ENCODE measurements around the gene FAM107B. TPM values are rescaled to one million over a fixed set of nuclear protein-coding genes. Genes with fewer than 3 reads are reported as not detected.

The FAM107B gene
- total and polyA plus RNA-seq, 2 experiments from 2014 or later = 3.4 to 5.2 TPM

GRCh38 chr10:14528450-14528849, 246.2 kb downstream of the FAM107B start:
- no peak for DNase-seq
- TF ChIP-seq EZH2phosphoT487 (IDR thresholded peaks at IDR 0.05; ENCODE audit: insufficient read depth, low read depth) (no peak), EZH2 (IDR thresholded peaks at IDR 0.05; ENCODE audit: insufficient read depth, poor library complexity, severe bottlenecking) (no peak)
- Histone ChIP-seq H3K9ac (no peak overlapping the region), H3K4me3 (no peak overlapping the region), H3K4me2 (ENCODE audit: unreplicated experiment) (no peak overlapping the region), H3K79me2 (ENCODE audit: insufficient read depth) (no peaks in the 10 kb centered on the region), H3K4me1 (ENCODE audit: insufficient read depth) (no peaks in the 10 kb centered on the region), H4K20me1 (ENCODE audit: insufficient read depth) (no peaks in the 10 kb centered on the region), H2AFZ (no peak overlapping the region), H3K9me3 (ENCODE audit: low read depth) (no peaks in the 10 kb centered on the region), H3K27me3 (replicated peaks; ENCODE audit: insufficient read depth) (no peaks in the 10 kb centered on the region), H3K27ac (no peak overlapping the region), H3K36me3 (ENCODE audit: low read depth) (peaks cover 8% of the 10 kb centered on the region; the same call in 1 of the 2 replicates), H3F3A (ENCODE audit: insufficient read depth) (no peaks in the 10 kb centered on the region), H3K9me2 (ENCODE audit: insufficient read depth) (no peaks in the 10 kb centered on the region)
- 98 to 100% methylated on average over 2 of the region's 2 CpGs for WGBS, 2 experiments (ENCODE audit: low coverage in 1 of 2, low lambda C conversion rate in 2 of 2, missing lambda C conversion rate in 2 of 2)
- in situ Hi-C loops (cut with MboI) = no loop called here

GRCh38 chr10:14527915-14528314, 246.8 kb downstream of the FAM107B start:
- Histone ChIP-seq H4K20me1 (ENCODE audit: insufficient read depth) (no peaks in the 10 kb centered on the region), H3K9me2 (ENCODE audit: insufficient read depth) (no peaks in the 10 kb centered on the region), H3K4me2 (ENCODE audit: unreplicated experiment) (no peak overlapping the region), H3K9me3 (ENCODE audit: low read depth) (no peaks in the 10 kb centered on the region), H3K4me1 (ENCODE audit: insufficient read depth) (no peaks in the 10 kb centered on the region), H3K9ac (no peak overlapping the region), H3K27me3 (replicated peaks; ENCODE audit: insufficient read depth) (no peaks in the 10 kb centered on the region), H2AFZ (no peak overlapping the region), H3K79me2 (ENCODE audit: insufficient read depth) (no peaks in the 10 kb centered on the region), H3K4me3 (no peak overlapping the region), H3F3A (ENCODE audit: insufficient read depth) (no peaks in the 10 kb centered on the region), H3K27ac (no peak overlapping the region), H3K36me3 (ENCODE audit: low read depth) (peaks cover 8% of the 10 kb centered on the region; the same call in 1 of the 2 replicates)
- in situ Hi-C loops (cut with MboI) = no loop called here
- DNase-seq = no peak
- 93 to 97% methylated on average over 3 of the region's 3 CpGs for WGBS, 2 experiments (ENCODE audit: low coverage in 1 of 2, low lambda C conversion rate in 2 of 2, missing lambda C conversion rate in 2 of 2)
- TF ChIP-seq EZH2 (IDR thresholded peaks at IDR 0.05; ENCODE audit: insufficient read depth, poor library complexity, severe bottlenecking) (no peak), EZH2phosphoT487 (IDR thresholded peaks at IDR 0.05; ENCODE audit: insufficient read depth, low read depth) (no peak)

GRCh38 chr10:14527134-14527844, 247.4 kb downstream of the FAM107B start:
- H3K4me3 ChIP-seq = no peak overlapping the region
- H3K9ac ChIP-seq = no peak overlapping the region
- no peaks in the 10 kb centered on the region for H3K27me3 ChIP-seq (replicated peaks; ENCODE audit: insufficient read depth)
- DNase-seq = no peak
- H3F3A ChIP-seq (ENCODE audit: insufficient read depth) = no peaks in the 10 kb centered on the region
- no peak overlapping the region for H2AFZ ChIP-seq
- no peaks in the 10 kb centered on the region for H3K9me3 ChIP-seq (ENCODE audit: low read depth)
- H3K9me2 ChIP-seq (ENCODE audit: insufficient read depth) = no peaks in the 10 kb centered on the region
- H3K27ac ChIP-seq = no peak overlapping the region
- no peak for TF ChIP-seq EZH2 (IDR thresholded peaks at IDR 0.05; ENCODE audit: insufficient read depth, poor library complexity, severe bottlenecking)
- H4K20me1 ChIP-seq (ENCODE audit: insufficient read depth) = no peaks in the 10 kb centered on the region
- no peaks in the 10 kb centered on the region for H3K79me2 ChIP-seq (ENCODE audit: insufficient read depth)
- 97 to 99% methylated on average over 3 of the region's 3 CpGs for WGBS, 2 experiments (ENCODE audit: low coverage in 1 of 2, low lambda C conversion rate in 2 of 2, missing lambda C conversion rate in 2 of 2)
- in situ Hi-C loops (cut with MboI) = no loop called here
- H3K4me2 ChIP-seq (ENCODE audit: unreplicated experiment) = no peak overlapping the region
- peaks cover 8% of the 10 kb centered on the region; the same call in 1 of the 2 replicates for H3K36me3 ChIP-seq (ENCODE audit: low read depth)
- no peaks in the 10 kb centered on the region for H3K4me1 ChIP-seq (ENCODE audit: insufficient read depth)

GRCh38 chr10:14526326-14526725, 248.4 kb downstream of the FAM107B start:
- H3K36me3 ChIP-seq (ENCODE audit: low read depth) = peaks cover 8% of the 10 kb centered on the region; the same call in 1 of the 2 replicates
- no peak overlapping the region for H3K4me2 ChIP-seq (ENCODE audit: unreplicated experiment)
- H3K4me1 ChIP-seq (ENCODE audit: insufficient read depth) = no peaks in the 10 kb centered on the region
- no peaks in the 10 kb centered on the region for H3F3A ChIP-seq (ENCODE audit: insufficient read depth)
- no peak overlapping the region for H3K27ac ChIP-seq
- WGBS, 2 experiments (ENCODE audit: low coverage in 1 of 2, low lambda C conversion rate in 2 of 2, missing lambda C conversion rate in 2 of 2) = 94 to 97% methylated on average over 7 of the region's 7 CpGs
- no peak for TF ChIP-seq EZH2phosphoT487 (IDR thresholded peaks at IDR 0.05; ENCODE audit: insufficient read depth, low read depth)
- no peak for TF ChIP-seq EZH2 (IDR thresholded peaks at IDR 0.05; ENCODE audit: insufficient read depth, poor library complexity, severe bottlenecking)
- H3K27me3 ChIP-seq (replicated peaks; ENCODE audit: insufficient read depth) = no peaks in the 10 kb centered on the region
- no peaks in the 10 kb centered on the region for H4K20me1 ChIP-seq (ENCODE audit: insufficient read depth)
- H3K9me3 ChIP-seq (ENCODE audit: low read depth) = no peaks in the 10 kb centered on the region
- H3K4me3 ChIP-seq = no peak overlapping the region
- no peaks in the 10 kb centered on the region for H3K9me2 ChIP-seq (ENCODE audit: insufficient read depth)
- no peak overlapping the region for H3K9ac ChIP-seq
- H3K79me2 ChIP-seq (ENCODE audit: insufficient read depth) = no peaks in the 10 kb centered on the region
- in situ Hi-C loops (cut with MboI) = no loop called here
- no peak for DNase-seq
- H2AFZ ChIP-seq = no peak overlapping the region

Data from GM23248 (cell line).